GM19455 (cell line): Measurements from ENCODE around the gene UGT3A1.

Experiments
- ATAC-seq: cut with Tn5 transposase; IDR thresholded peaks from one replicate; pipeline ENCODE4 v1.9.1; 2021; ENCODE audit not compliant: unreplicated experiment

Gene UGT3A1

GRCh38 chr5:35920890-35921289 lies 70.3 kb downstream of the UGT3A1 start:
- no peak for ATAC-seq

GRCh38 chr5:35919191-35919590 lies 72.0 kb downstream of the UGT3A1 start:
- no peak for ATAC-seq

GRCh38 chr5:35908814-35909213 lies 82.4 kb downstream of the UGT3A1 start:
- no peak for ATAC-seq

- no peak for ATAC-seq
These were observed 83.0 kb downstream of the UGT3A1 start for GRCh38 chr5:35908228-35908627.

GRCh38 chr5:35904443-35905132 lies 86.6 kb downstream of the UGT3A1 start:
- no peak for ATAC-seq

- ATAC-seq = no peak
These were observed 87.5 kb downstream of the UGT3A1 start for GRCh38 chr5:35903631-35904203.

- no peak for ATAC-seq
These were observed 89.0 kb downstream of the UGT3A1 start for GRCh38 chr5:35902046-35902672.
